GM15510 (cell line): ENCODE measurements around the gene ZNF277.

Source experiments
- POLR2A ChIP-seq: IDR thresholded peaks from 3 replicates; pipeline ENCODE4 v1.6.1; 2011; ENCODE audit warnings: borderline replicate concordance; ENCODE audit not compliant: insufficient read length; ENCODE audit errors: extremely low read depth

The ZNF277 gene

GRCh38 chr7:112307506-112307905 lies 101.0 kb downstream of the ZNF277 start:
- no peak for TF ChIP-seq POLR2A

- TF ChIP-seq POLR2A = no peak
Measured at GRCh38 chr7:112308974-112309373, 102.5 kb downstream of the ZNF277 start.

GRCh38 chr7:112322070-112322469 lies 115.6 kb downstream of the ZNF277 start:
- TF ChIP-seq POLR2A = no peak

GRCh38 chr7:112327566-112327965 lies 121.1 kb downstream of the ZNF277 start:
- TF ChIP-seq POLR2A = no peak

GRCh38 chr7:112331492-112331891 lies 125.0 kb downstream of the ZNF277 start:
- no peak for TF ChIP-seq POLR2A

- no peak for TF ChIP-seq POLR2A
Measured at GRCh38 chr7:112334366-112334765, 127.9 kb downstream of the ZNF277 start.

GRCh38 chr7:112336261-112336660 lies 129.8 kb downstream of the ZNF277 start:
- TF ChIP-seq POLR2A = no peak

GRCh38 chr7:112336936-112337576 lies 130.6 kb downstream of the ZNF277 start:
- TF ChIP-seq POLR2A = no peak

GRCh38 chr7:112337892-112338291 lies 131.4 kb downstream of the ZNF277 start:
- no peak for TF ChIP-seq POLR2A

GRCh38 chr7:112338786-112339185 lies 132.3 kb downstream of the ZNF277 start:
- TF ChIP-seq POLR2A = no peak

- TF ChIP-seq POLR2A = no peak
Measured at GRCh38 chr7:112341464-112341863, 135.0 kb downstream of the ZNF277 start.

- no peak for TF ChIP-seq POLR2A
Measured at GRCh38 chr7:112346381-112347060, 140.0 kb downstream of the ZNF277 start.

- TF ChIP-seq POLR2A = no peak
Measured at GRCh38 chr7:112347088-112347487, 140.6 kb downstream of the ZNF277 start.

- no peak for TF ChIP-seq POLR2A
Measured at GRCh38 chr7:112350585-112350984, 144.1 kb downstream of the ZNF277 start.

- no peak for TF ChIP-seq POLR2A
Measured at GRCh38 chr7:112356596-112356995, 150.1 kb downstream of the ZNF277 start.

GRCh38 chr7:112357136-112357535 lies 150.6 kb downstream of the ZNF277 start:
- no peak for TF ChIP-seq POLR2A

GRCh38 chr7:112358513-112358912 lies 152.0 kb downstream of the ZNF277 start:
- TF ChIP-seq POLR2A = no peak

GRCh38 chr7:112359086-112359485 lies 152.6 kb downstream of the ZNF277 start:
- TF ChIP-seq POLR2A = no peak

- no peak for TF ChIP-seq POLR2A
Measured at GRCh38 chr7:112360681-112361080, 154.2 kb downstream of the ZNF277 start.
